ENCODE measurements around the gene HPCAL1. TPM values are rescaled to one million over a fixed set of nuclear protein-coding genes. Genes with fewer than 3 reads are reported as not detected.

Gene HPCAL1
- total RNA-seq, 4 donors from 2014 or later, result 34.5 to 54.2 (median 41.3) TPM

- H3K9me3 ChIP-seq, result no peaks in the 10 kb centered on the region
- no peaks in the 10 kb centered on the region for H3K27me3 ChIP-seq
- intact Hi-C loops (cut with DNase I), result no loop called here
- H3K4me3 ChIP-seq, result no peak overlapping the region
- TF ChIP-seq POLR2AphosphoS5 (IDR thresholded peaks at IDR 0.05), result no peak
- no peak for TF ChIP-seq POLR2A (IDR thresholded peaks at IDR 0.05; ENCODE audit: low read depth)
- no peak for TF ChIP-seq EP300 (IDR thresholded peaks at IDR 0.05)
- no peak for TF ChIP-seq CTCF (IDR thresholded peaks at IDR 0.05)
- no peak overlapping the region for H3K27ac ChIP-seq (replicated peaks in 1 of 4)
- peaks cover 25 to 39% (median 34%) of the 10 kb centered on the region in 4 donors for H3K4me1 ChIP-seq
- WGBS, result 66% methylated on average over 4 of the region's 6 CpGs
- DNase-seq (ENCODE audit: extremely low spot score), result no peak
- no peaks in the 10 kb centered on the region for H3K36me3 ChIP-seq
These were observed 87.7 kb downstream of the HPCAL1 start for GRCh38 chr2:10390369-10390801.

GRCh38 chr2:10392100-10392499 lies 89.4 kb downstream of the HPCAL1 start:
- Histone ChIP-seq H3K9me3 (no peaks in the 10 kb centered on the region), H3K27ac (replicated peaks in 1 of 4) (no peak overlapping the region), H3K4me3 (no peak overlapping the region), H3K27me3 (no peaks in the 10 kb centered on the region), H3K4me1 (peaks cover 25 to 37% (median 34%) of the 10 kb centered on the region in 4 donors), H3K36me3 (no peaks in the 10 kb centered on the region)
- TF ChIP-seq CTCF (IDR thresholded peaks at IDR 0.05), result no peak
- intact Hi-C loops (cut with DNase I), result no loop called here
- 93% methylated on average over 5 of the region's 5 CpGs for WGBS
- DNase-seq (ENCODE audit: extremely low spot score), result no peak

GRCh38 chr2:10392548-10392947 lies 89.8 kb downstream of the HPCAL1 start:
- no peak overlapping the region for H3K4me3 ChIP-seq
- H3K27me3 ChIP-seq, result no peaks in the 10 kb centered on the region
- H3K4me1 ChIP-seq, result peaks cover 25 to 41% (median 34%) of the 10 kb centered on the region in 4 donors
- DNase-seq (ENCODE audit: extremely low spot score), result no peak
- TF ChIP-seq POLR2AphosphoS5 (IDR thresholded peaks at IDR 0.05) (no peak), CTCF (IDR thresholded peaks at IDR 0.05) (no peak), EP300 (IDR thresholded peaks at IDR 0.05) (no peak), POLR2A (IDR thresholded peaks at IDR 0.05; ENCODE audit: low read depth) (no peak)
- intact Hi-C loops (cut with DNase I), result no loop called here
- no peaks in the 10 kb centered on the region for H3K36me3 ChIP-seq
- 73% methylated on average over 6 of the region's 6 CpGs for WGBS
- H3K27ac ChIP-seq (replicated peaks in 1 of 4), result no peak overlapping the region
- no peaks in the 10 kb centered on the region for H3K9me3 ChIP-seq

- no peaks in the 10 kb centered on the region for H3K27me3 ChIP-seq
- intact Hi-C loops (cut with DNase I), result no loop called here
These were observed 90.4 kb downstream of the HPCAL1 start for GRCh38 chr2:10392951-10393639.

More at GRCh38 chr2:10392951-10393639, 90.4 kb downstream of the HPCAL1 start:
- TF ChIP-seq POLR2AphosphoS5 (IDR thresholded peaks at IDR 0.05) (no peak), CTCF (IDR thresholded peaks at IDR 0.05) (no peak), POLR2A (IDR thresholded peaks at IDR 0.05; ENCODE audit: low read depth) (no peak)
- H3K36me3 ChIP-seq, result no peaks in the 10 kb centered on the region
- H3K4me3 ChIP-seq, result no peak overlapping the region
- DNase-seq (ENCODE audit: extremely low spot score), result no peak
- peaks cover 25 to 43% (median 35%) of the 10 kb centered on the region in 4 donors for H3K4me1 ChIP-seq
- no peak overlapping the region for H3K27ac ChIP-seq (replicated peaks in 1 of 4)
- no peaks in the 10 kb centered on the region for H3K9me3 ChIP-seq
- WGBS, result 76% methylated on average over 9 of the region's 9 CpGs
